T1000 (cell line): ENCODE results near the gene RPA1.
"Not testable (repeated sequence)": the region's sequence is repeated elsewhere in the genome, so short reads cannot be mapped to it uniquely, and the experiment has no call there.

Source experiments
- DNase-seq: peaks from one replicate; lab custom pipeline; 2025; ENCODE audit warnings: mixed read lengths; lab: John Stamatoyannopoulos, UW

The RPA1 gene

GRCh38 chr17:1880851-1881630 lies 51.2 kb downstream of the RPA1 start:
- DNase-seq = no peak

- DNase-seq = no peak
These were observed 53.0 kb downstream of the RPA1 start for GRCh38 chr17:1882836-1883235.

- DNase-seq = no peak
These were observed 53.7 kb downstream of the RPA1 start for GRCh38 chr17:1883536-1883935.

- no peak for DNase-seq
These were observed 58.9 kb downstream of the RPA1 start for GRCh38 chr17:1888741-1889140.

GRCh38 chr17:1890758-1891450 lies 61.1 kb downstream of the RPA1 start:
- no peak for DNase-seq

GRCh38 chr17:1894753-1895339 lies 65.0 kb downstream of the RPA1 start:
- no peak for DNase-seq

- DNase-seq = not testable (repeated sequence)
These were observed 65.7 kb downstream of the RPA1 start for GRCh38 chr17:1895479-1895878.

- DNase-seq = no peak
These were observed 66.7 kb downstream of the RPA1 start for GRCh38 chr17:1896243-1897104.

GRCh38 chr17:1897105-1897656 lies 67.4 kb downstream of the RPA1 start:
- no peak for DNase-seq

GRCh38 chr17:1898332-1898731 lies 68.5 kb downstream of the RPA1 start:
- DNase-seq = no peak

GRCh38 chr17:1898872-1899271 lies 69.1 kb downstream of the RPA1 start:
- DNase-seq = no peak

GRCh38 chr17:1899403-1900000 lies 69.7 kb downstream of the RPA1 start:
- DNase-seq = no peak

- no peak for DNase-seq
These were observed 74.7 kb downstream of the RPA1 start for GRCh38 chr17:1904273-1905182.

- DNase-seq = no peak
These were observed 75.5 kb downstream of the RPA1 start for GRCh38 chr17:1905190-1905913.

GRCh38 chr17:1906662-1907101 lies 76.9 kb downstream of the RPA1 start:
- DNase-seq = no peak

- no peak for DNase-seq
These were observed 77.4 kb downstream of the RPA1 start for GRCh38 chr17:1907216-1907631.

- DNase-seq = no peak
These were observed 78.3 kb downstream of the RPA1 start for GRCh38 chr17:1907909-1908698.

- DNase-seq = peak; percentile 38
These were observed 79.0 kb downstream of the RPA1 start for GRCh38 chr17:1908699-1909309.
